HUES6 (cell line): Measurements from ENCODE around the gene AKIRIN1.
"Not testable (repeated sequence)": the region's sequence is repeated elsewhere in the genome, so short reads cannot be mapped to it uniquely, and the experiment has no call there.

Source experiments
- H3K27ac ChIP-seq: 2 replicates; pipeline ENCODE4 v1.7.0; 2013; ENCODE audit warnings: low read depth, mild to moderate bottlenecking, low read length, inconsistent platforms
- H3K27me3 ChIP-seq: 2 replicates; pipeline ENCODE4 v1.6.1; 2013; ENCODE audit warnings: low read length; ENCODE audit not compliant: control insufficient read depth, insufficient read depth
- H3K36me3 ChIP-seq: 2 replicates; pipeline ENCODE4 v1.6.1; 2013; ENCODE audit warnings: low read length; ENCODE audit not compliant: control insufficient read depth, insufficient read depth
- H3K4me1 ChIP-seq: 2 replicates; pipeline ENCODE4 v1.6.1; 2013; ENCODE audit warnings: low read length; ENCODE audit not compliant: control insufficient read depth, insufficient read depth
- H3K4me3 ChIP-seq: 2 replicates; pipeline ENCODE4 v1.5.1; 2013; ENCODE audit warnings: low read depth, low read length
- H3K9ac ChIP-seq: one replicate; pipeline ENCODE4 v1.6.1; 2013; ENCODE audit warnings: mild to moderate bottlenecking, low read length
- H3K9me3 ChIP-seq: 2 replicates; pipeline ENCODE4 v1.6.1; 2013; ENCODE audit warnings: low read depth, low read length; ENCODE audit not compliant: control insufficient read depth, insufficient read depth

Gene AKIRIN1

GRCh38 chr1:38997034-38997900 is 6.2 kb downstream of the AKIRIN1 start:
- H3K4me3 ChIP-seq, result no peak overlapping the region
- peak overlapping the region; percentile 13; the same call in 1 of the 2 replicates for H3K27ac ChIP-seq

GRCh38 chr1:38997901-38998190 is 6.8 kb downstream of the AKIRIN1 start:
- Histone ChIP-seq H3K27ac (peak overlapping the region; percentile 13; the same call in 1 of the 2 replicates), H3K9ac (no peak overlapping the region), H3K27me3 (no peaks in the 10 kb centered on the region), H3K4me1 (peaks cover 60% of the 10 kb centered on the region), H3K9me3 (no peaks in the 10 kb centered on the region), H3K36me3 (peaks cover 98% of the 10 kb centered on the region), H3K4me3 (no peak overlapping the region)

More at GRCh38 chr1:38997034-38997900, 6.2 kb downstream of the AKIRIN1 start:
- H3K36me3 ChIP-seq, result peaks cover 98% of the 10 kb centered on the region
- peaks cover 56% of the 10 kb centered on the region for H3K4me1 ChIP-seq
- no peaks in the 10 kb centered on the region for H3K9me3 ChIP-seq
- H3K27me3 ChIP-seq, result no peaks in the 10 kb centered on the region
- H3K9ac ChIP-seq, result no peak overlapping the region

GRCh38 chr1:39001516-39002421 is 10.7 kb downstream of the AKIRIN1 start:
- Histone ChIP-seq H3K4me3 (no peak overlapping the region), H3K36me3 (peaks cover 98% of the 10 kb centered on the region), H3K9ac (no peak overlapping the region), H3K27me3 (no peaks in the 10 kb centered on the region), H3K27ac (peak overlapping the region; percentile 56), H3K4me1 (peaks cover 57% of the 10 kb centered on the region), H3K9me3 (no peaks in the 10 kb centered on the region)

GRCh38 chr1:39003281-39003680 is 12.2 kb downstream of the AKIRIN1 start:
- Histone ChIP-seq H3K9ac (no peak overlapping the region), H3K27me3 (no peaks in the 10 kb centered on the region), H3K4me3 (no peak overlapping the region), H3K4me1 (peaks cover 42% of the 10 kb centered on the region), H3K36me3 (peaks cover 98% of the 10 kb centered on the region), H3K9me3 (no peaks in the 10 kb centered on the region), H3K27ac (peak overlapping the region; percentile 69)

GRCh38 chr1:39003794-39004193 is 12.7 kb downstream of the AKIRIN1 start:
- Histone ChIP-seq H3K9me3 (no peaks in the 10 kb centered on the region), H3K27ac (peak overlapping the region; percentile 69; the same call in 1 of the 2 replicates), H3K4me1 (peaks cover 40% of the 10 kb centered on the region), H3K9ac (no peak overlapping the region), H3K27me3 (no peaks in the 10 kb centered on the region), H3K36me3 (peaks cover 99% of the 10 kb centered on the region), H3K4me3 (no peak overlapping the region)

GRCh38 chr1:39006287-39006686 is 15.2 kb downstream of the AKIRIN1 start:
- H3K27me3 ChIP-seq, result no peaks in the 10 kb centered on the region
- H3K36me3 ChIP-seq, result peaks cover 91% of the 10 kb centered on the region
- H3K4me1 ChIP-seq, result peaks cover 19% of the 10 kb centered on the region
- no peak overlapping the region for H3K4me3 ChIP-seq
- no peaks in the 10 kb centered on the region for H3K9me3 ChIP-seq
- no peak overlapping the region for H3K27ac ChIP-seq
- no peak overlapping the region for H3K9ac ChIP-seq

GRCh38 chr1:39006726-39007645 is 15.9 kb downstream of the AKIRIN1 start:
- Histone ChIP-seq H3K27ac (no peak overlapping the region), H3K9ac (no peak overlapping the region), H3K27me3 (no peaks in the 10 kb centered on the region), H3K36me3 (peaks cover 87% of the 10 kb centered on the region), H3K4me1 (peaks cover 12% of the 10 kb centered on the region), H3K4me3 (no peak overlapping the region), H3K9me3 (no peaks in the 10 kb centered on the region)

GRCh38 chr1:39014956-39015355 is 23.9 kb downstream of the AKIRIN1 start:
- not testable (repeated sequence) for H3K27me3 ChIP-seq, H3K4me3 ChIP-seq, H3K9me3 ChIP-seq, H3K9ac ChIP-seq, H3K27ac ChIP-seq
- Histone ChIP-seq H3K4me1 (peaks cover 17% of the 10 kb centered on the region), H3K36me3 (peaks cover 22% of the 10 kb centered on the region)

- peaks cover 17% of the 10 kb centered on the region for H3K4me1 ChIP-seq
- H3K36me3 ChIP-seq, result peaks cover 14% of the 10 kb centered on the region
- no peaks in the 10 kb centered on the region for H3K9me3 ChIP-seq
- H3K9ac ChIP-seq, result no peak overlapping the region
- no peak overlapping the region for H3K27ac ChIP-seq
- no peaks in the 10 kb centered on the region for H3K27me3 ChIP-seq
- no peak overlapping the region for H3K4me3 ChIP-seq
Measured at GRCh38 chr1:39016604-39017171, 25.6 kb downstream of the AKIRIN1 start.

GRCh38 chr1:39017266-39017665 is 26.2 kb downstream of the AKIRIN1 start:
- Histone ChIP-seq H3K4me1 (peaks cover 17% of the 10 kb centered on the region), H3K27me3 (no peaks in the 10 kb centered on the region), H3K27ac (no peak overlapping the region), H3K9me3 (no peaks in the 10 kb centered on the region), H3K4me3 (no peak overlapping the region), H3K9ac (no peak overlapping the region), H3K36me3 (peaks cover 8% of the 10 kb centered on the region)
